Mammary epithelial cell (primary cell): ENCODE data around the gene TET2.

ENCODE experiments used
- CTCF ChIP-seq, 2 donors: IDR thresholded peaks in 1 of 2; conservative IDR thresholded peaks in 1 of 2; 2 replicates each; pipeline ENCODE4 v1.5.1; 2011 to 2012; ENCODE audit warnings: inconsistent platforms in 2 of 2, low read length in 2 of 2, mild to moderate bottlenecking in 2 of 2, control low read depth in 1 of 2, low read depth in 1 of 2; ENCODE audit not compliant: insufficient read depth in 1 of 2; ENCODE audit errors: extremely low read depth in 1 of 2
- EZH2 ChIP-seq: IDR thresholded peaks from 2 replicates; pipeline ENCODE4 v1.6.1; 2012; ENCODE audit warnings: low read length, inconsistent platforms, borderline replicate concordance

DNA sequence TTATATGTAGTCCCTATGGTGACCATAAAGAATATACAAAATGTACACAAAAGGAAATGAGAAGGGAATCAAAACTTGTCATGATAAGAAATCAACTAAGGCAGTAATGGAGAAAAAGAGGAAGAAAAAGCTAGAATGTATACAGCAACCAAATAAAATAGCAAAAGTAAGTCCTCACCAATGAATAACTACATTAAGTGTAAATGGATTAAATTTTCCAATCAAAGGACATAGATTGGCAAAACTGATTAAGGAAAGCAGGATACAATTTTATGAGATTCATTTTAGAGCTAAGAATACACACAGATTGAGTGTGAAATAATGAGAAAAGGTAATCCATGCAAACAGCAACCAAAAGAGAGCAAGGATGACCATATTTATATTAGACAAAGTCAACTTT is 157.4 kb downstream of the TET2 start:
- no peak for TF ChIP-seq CTCF (conservative IDR thresholded peaks at IDR 0.05 in 1 of 2, IDR thresholded peaks at IDR 0.05 in 1 of 2; ENCODE audit: extremely low read depth in 1 of 2, insufficient read depth in 1 of 2, low read depth in 1 of 2, low read length in 2 of 2)
- no peak for TF ChIP-seq EZH2
